ENCODE data around the gene ADA. TPM values are rescaled to one million over a fixed set of nuclear protein-coding genes. Genes with fewer than 3 reads are reported as not detected.

The ADA gene
- polyA plus RNA-seq = 18.9 to 26.4 TPM (median 21.4 TPM) in 3 replicates
- polyA plus RNA-seq (2011; ENCODE audit: low read depth) = 12.0 TPM
- 17.1 and 20.5 TPM in 2 replicates for polyA plus RNA-seq (2011; cell fraction: cytosol; rRNA removed)
- 23.1 and 24.6 TPM in 2 replicates for polyA plus RNA-seq (2011; cell fraction: nucleus; rRNA removed)
- 11.3 and 14.7 TPM in 2 replicates for polyA plus RNA-seq (2012; ENCODE audit: low replicate concordance)
- 10.9 to 17.8 TPM (median 16.2 TPM) in 3 replicates for polyA minus RNA-seq
- 15.0 TPM for polyA minus RNA-seq (2011; cell fraction: cytosol; rRNA and poly(A)+ RNA removed)
- polyA minus RNA-seq (2011; cell fraction: nucleus; rRNA and poly(A)+ RNA removed) = 4.1 and 8.1 TPM in 2 replicates

DNA sequence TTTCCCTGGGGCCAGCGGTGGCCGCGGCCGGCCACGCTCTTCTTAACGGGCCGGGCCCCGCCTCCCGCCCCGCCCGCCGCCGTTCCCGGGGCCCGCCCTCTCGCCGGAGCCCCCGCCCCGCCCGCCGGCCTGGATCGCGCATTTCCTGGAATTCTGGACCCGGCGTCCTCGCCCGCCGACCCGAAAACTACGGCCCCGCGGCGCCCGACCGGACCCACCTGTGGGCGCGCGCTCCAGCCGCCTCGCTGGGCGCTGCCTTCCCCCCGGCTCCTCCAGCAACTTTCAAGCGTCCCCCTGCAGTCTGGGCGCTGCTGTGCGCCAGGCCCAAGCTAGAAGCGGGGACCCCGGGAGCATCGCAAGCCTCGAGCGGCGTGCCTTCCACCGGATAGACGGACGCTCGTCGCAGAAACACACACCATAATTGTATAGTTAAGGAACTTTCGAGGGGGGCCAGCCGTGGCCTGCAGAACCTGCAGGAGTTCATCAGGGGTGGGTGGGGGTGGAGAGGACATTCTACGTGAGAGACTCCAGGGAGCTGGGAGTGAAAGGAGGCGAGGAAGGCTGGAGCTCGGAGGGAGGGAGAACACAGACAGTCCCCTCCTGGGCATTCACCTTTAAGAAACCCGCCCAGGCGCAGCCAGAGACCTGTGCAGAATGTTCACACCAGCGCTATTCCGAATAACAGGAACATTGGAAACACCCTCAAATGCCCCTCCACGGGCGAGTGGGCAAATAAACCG is at the start of gene ADA:
Gene ADA (minus strand): TSS at position 16 of the 740 bp plus-strand sequence. CDS start 92 bp downstream, outside the sequence.
- Histone ChIP-seq H2AFZ (ENCODE audit: control insufficient read depth, low read length) (peak within 1 kb of the TSS; percentile 90), H3K4me1 (ENCODE audit: control insufficient read depth, extremely low read depth, insufficient read depth, low read length) (peaks cover 12% of the 10 kb centered on the region), H3K27me3 (ENCODE audit: control insufficient read depth, extremely low read depth, insufficient read depth, low read length) (peaks cover 3% of the 10 kb centered on the region), H3K79me2 (ENCODE audit: control insufficient read depth, insufficient read depth, low read length) (no peaks in the 10 kb centered on the region), H3K4me3 (ENCODE audit: control insufficient read depth in 2 of 3, extremely low read depth in 1 of 3, insufficient read depth in 2 of 3, low read depth in 1 of 3, low read length in 3 of 3) (peak within 1 kb of the TSS; percentile 65 to 95 (median 86)), H3K9me1 (ENCODE audit: control insufficient read depth, extremely low read depth, insufficient read depth, low read length) (no peaks in the 10 kb centered on the region), H3K4me2 (ENCODE audit: control insufficient read depth, extremely low read depth, insufficient read depth, low read depth, low read length) (peak within 1 kb of the TSS; percentile 100), H3K36me3 (ENCODE audit: control insufficient read depth in 2 of 2, extremely low read depth in 1 of 2, insufficient read depth in 2 of 2, low read length in 2 of 2) (peaks cover 0 to 1% of the 10 kb centered on the region in 2 experiments), H4K20me1 (ENCODE audit: control insufficient read depth, extremely low read depth, insufficient read depth, low read length) (no peaks in the 10 kb centered on the region), H3K9ac (ENCODE audit: control insufficient read depth, extremely low read depth, insufficient read depth, low read length) (peak within 1 kb of the TSS; percentile 65), H3K27ac (ENCODE audit: control insufficient read depth, insufficient read depth, low read length) (peak within 1 kb of the TSS; percentile 8), H3K9me3 (ENCODE audit: control insufficient read depth, low read depth, low read length) (no peaks in the 10 kb centered on the region)
- dilution Hi-C loops (cut with MboI; ENCODE audit: extremely low pct_ligation_motif_present, low sequenced_read_pairs) = no loop called here
- TF ChIP-seq, protein P1, sequence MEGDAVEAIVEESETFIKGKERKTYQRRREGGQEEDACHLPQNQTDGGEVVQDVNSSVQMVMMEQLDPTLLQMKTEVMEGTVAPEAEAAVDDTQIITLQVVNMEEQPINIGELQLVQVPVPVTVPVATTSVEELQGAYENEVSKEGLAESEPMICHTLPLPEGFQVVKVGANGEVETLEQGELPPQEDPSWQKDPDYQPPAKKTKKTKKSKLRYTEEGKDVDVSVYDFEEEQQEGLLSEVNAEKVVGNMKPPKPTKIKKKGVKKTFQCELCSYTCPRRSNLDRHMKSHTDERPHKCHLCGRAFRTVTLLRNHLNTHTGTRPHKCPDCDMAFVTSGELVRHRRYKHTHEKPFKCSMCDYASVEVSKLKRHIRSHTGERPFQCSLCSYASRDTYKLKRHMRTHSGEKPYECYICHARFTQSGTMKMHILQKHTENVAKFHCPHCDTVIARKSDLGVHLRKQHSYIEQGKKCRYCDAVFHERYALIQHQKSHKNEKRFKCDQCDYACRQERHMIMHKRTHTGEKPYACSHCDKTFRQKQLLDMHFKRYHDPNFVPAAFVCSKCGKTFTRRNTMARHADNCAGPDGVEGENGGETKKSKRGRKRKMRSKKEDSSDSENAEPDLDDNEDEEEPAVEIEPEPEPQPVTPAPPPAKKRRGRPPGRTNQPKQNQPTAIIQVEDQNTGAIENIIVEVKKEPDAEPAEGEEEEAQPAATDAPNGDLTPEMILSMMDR (optimal IDR thresholded peaks at IDR 0.05 in 1 of 3, IDR thresholded peaks at IDR 0.05 in 1 of 3, conservative IDR thresholded peaks at IDR 0.05 in 1 of 3; ENCODE audit: extremely low read depth in 1 of 3, insufficient read depth in 2 of 3, low read length in 3 of 3) = peak in 1 of 3 experiments; percentile 10
- TF ChIP-seq EZH2 (IDR thresholded peaks at IDR 0.05; ENCODE audit: low read length) = no peak
- no peak for DNase-seq (ENCODE audit: low read depth, low spot score)
- no peak for FAIRE-seq

DNA sequence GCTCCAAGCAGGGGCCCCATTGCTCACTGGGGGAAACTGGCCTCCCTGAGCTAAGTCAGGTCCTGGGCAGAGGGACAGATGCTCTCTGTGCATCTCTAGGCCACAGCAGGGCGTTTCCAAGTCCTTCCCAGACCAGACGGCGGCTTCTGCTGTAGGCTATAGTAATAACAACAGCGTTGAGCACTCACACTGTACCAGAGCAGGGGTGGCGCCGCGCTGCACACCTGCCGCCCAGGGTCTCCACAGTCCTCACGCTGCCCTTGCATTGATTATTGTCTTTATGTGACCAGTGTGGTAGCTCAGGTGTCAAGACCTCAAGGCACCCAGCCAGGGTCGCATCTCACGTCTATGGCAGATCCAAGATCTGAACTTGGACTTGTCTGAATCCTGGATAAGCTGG is 48.8 kb upstream of the ADA start:
- DNase-seq (ENCODE audit: low read depth, low spot score) = no peak
- dilution Hi-C loops (cut with MboI; ENCODE audit: extremely low pct_ligation_motif_present, low sequenced_read_pairs) = no loop called here

More for the DNA sequence above, 48.8 kb upstream of the ADA start:
- H3K9me3 ChIP-seq (ENCODE audit: control insufficient read depth, low read depth, low read length) = no peaks in the 10 kb centered on the region
- no peak for FAIRE-seq
- no peaks in the 10 kb centered on the region for H4K20me1 ChIP-seq (ENCODE audit: control insufficient read depth, extremely low read depth, insufficient read depth, low read length)
- H3K4me1 ChIP-seq (ENCODE audit: control insufficient read depth, extremely low read depth, insufficient read depth, low read length) = no peaks in the 10 kb centered on the region
- no peak overlapping the region for H2AFZ ChIP-seq (ENCODE audit: control insufficient read depth, low read length)
- no peak overlapping the region for H3K4me2 ChIP-seq (ENCODE audit: control insufficient read depth, extremely low read depth, insufficient read depth, low read depth, low read length)
- TF ChIP-seq EZH2 (IDR thresholded peaks at IDR 0.05; ENCODE audit: low read length) = no peak
- TF ChIP-seq, protein P1 (optimal IDR thresholded peaks at IDR 0.05 in 1 of 3, IDR thresholded peaks at IDR 0.05 in 1 of 3, conservative IDR thresholded peaks at IDR 0.05 in 1 of 3; ENCODE audit: extremely low read depth in 1 of 3, insufficient read depth in 2 of 3, low read length in 3 of 3) = no peak
- no peak overlapping the region for H3K27ac ChIP-seq (ENCODE audit: control insufficient read depth, insufficient read depth, low read length)
- H3K4me3 ChIP-seq (ENCODE audit: control insufficient read depth in 2 of 3, extremely low read depth in 1 of 3, insufficient read depth in 2 of 3, low read depth in 1 of 3, low read length in 3 of 3) = no peak overlapping the region
- no peaks in the 10 kb centered on the region for H3K9me1 ChIP-seq (ENCODE audit: control insufficient read depth, extremely low read depth, insufficient read depth, low read length)
- no peaks in the 10 kb centered on the region for H3K27me3 ChIP-seq (ENCODE audit: control insufficient read depth, extremely low read depth, insufficient read depth, low read length)
- no peak overlapping the region for H3K9ac ChIP-seq (ENCODE audit: control insufficient read depth, extremely low read depth, insufficient read depth, low read length)
- no peaks in the 10 kb centered on the region for H3K36me3 ChIP-seq (ENCODE audit: control insufficient read depth in 2 of 2, extremely low read depth in 1 of 2, insufficient read depth in 2 of 2, low read length in 2 of 2)
- H3K79me2 ChIP-seq (ENCODE audit: control insufficient read depth, insufficient read depth, low read length) = no peaks in the 10 kb centered on the region

Measured in keratinocyte (primary cell).